ENCODE measurements around the gene NOTUM.
"Not testable (repeated sequence)": the region's sequence is repeated elsewhere in the genome, so short reads cannot be mapped to it uniquely, and the experiment has no call there.

NOTUM gene

GRCh38 chr17:81957691-81958432, 3.1 kb downstream of the NOTUM start:
- DNase-seq (ENCODE audit: low spot score) = no peak

- no peak for DNase-seq (ENCODE audit: low spot score)
Observed at GRCh38 chr17:81956607-81957589, 4.1 kb downstream of the NOTUM start.

GRCh38 chr17:81955756-81956544, 5.0 kb downstream of the NOTUM start:
- DNase-seq (ENCODE audit: low spot score) = no peak

- no peak for DNase-seq (ENCODE audit: low spot score)
Observed at GRCh38 chr17:81955058-81955681, 5.8 kb downstream of the NOTUM start.

GRCh38 chr17:81954131-81955057, 6.6 kb downstream of the NOTUM start:
- no peak for DNase-seq (ENCODE audit: low spot score)

GRCh38 chr17:81953443-81953842, 7.5 kb downstream of the NOTUM start:
- not testable (repeated sequence) for DNase-seq (ENCODE audit: low spot score)

- no peak for DNase-seq (ENCODE audit: low spot score)
Observed at GRCh38 chr17:81952792-81953228, 8.2 kb downstream of the NOTUM start.

GRCh38 chr17:81951785-81952684, 9.0 kb downstream of the NOTUM start:
- DNase-seq (ENCODE audit: low spot score) = no peak

- no peak for DNase-seq (ENCODE audit: low spot score)
Observed at GRCh38 chr17:81950501-81950900, 10.5 kb downstream of the NOTUM start.

- no peak for DNase-seq (ENCODE audit: low spot score)
Observed at GRCh38 chr17:81948635-81949378, 12.2 kb downstream of the NOTUM start.

GRCh38 chr17:81947189-81947588, 13.8 kb downstream of the NOTUM start, which contains the start of gene MYADML2:
MYADML2 (minus strand) TSS chr17:81947233; CDS start chr17:81941741, 5,492 bp downstream.
- no peak for DNase-seq (ENCODE audit: low spot score)

GRCh38 chr17:81944858-81945257, 16.1 kb downstream of the NOTUM start:
- no peak for DNase-seq (ENCODE audit: low spot score)

- no peak for DNase-seq (ENCODE audit: low spot score)
Observed at GRCh38 chr17:81942167-81942553, 18.8 kb downstream of the NOTUM start.

GRCh38 chr17:81941484-81942166, 19.4 kb downstream of the NOTUM start:
- DNase-seq (ENCODE audit: low spot score) = no peak

GRCh38 chr17:81940538-81941483, 20.2 kb downstream of the NOTUM start:
- DNase-seq (ENCODE audit: low spot score) = no peak

GRCh38 chr17:81939881-81940385, 21.1 kb downstream of the NOTUM start:
- DNase-seq (ENCODE audit: low spot score) = no peak

- DNase-seq (ENCODE audit: low spot score) = no peak
Observed at GRCh38 chr17:81939218-81939617, 21.8 kb downstream of the NOTUM start.
